GM19023 (cell line): ENCODE data around the gene ARHGEF33.
"Not testable (repeated sequence)": the region's sequence is repeated elsewhere in the genome, so short reads cannot be mapped to it uniquely, and the experiment has no call there.

Source experiments
- ATAC-seq: cut with Tn5 transposase; IDR thresholded peaks from one replicate; pipeline ENCODE4 v1.9.1; 2021; ENCODE audit warnings: mild to moderate bottlenecking, moderate library complexity; ENCODE audit not compliant: unreplicated experiment

ARHGEF33 gene

GRCh38 chr2:38909872-38910271 is 20.2 kb downstream of the ARHGEF33 start:
- ATAC-seq, result no peak

- ATAC-seq, result no peak
Measured at GRCh38 chr2:38911191-38911590, 21.5 kb downstream of the ARHGEF33 start.

- no peak for ATAC-seq
Measured at GRCh38 chr2:38912619-38913018, 22.9 kb downstream of the ARHGEF33 start.

GRCh38 chr2:38922389-38922788 is 32.7 kb downstream of the ARHGEF33 start:
- no peak for ATAC-seq

GRCh38 chr2:38922902-38923301 is 33.2 kb downstream of the ARHGEF33 start:
- ATAC-seq, result no peak

GRCh38 chr2:38925982-38926381 is 36.3 kb downstream of the ARHGEF33 start:
- no peak for ATAC-seq

- ATAC-seq, result no peak
Measured at GRCh38 chr2:38930600-38930999, 40.9 kb downstream of the ARHGEF33 start.

- ATAC-seq, result no peak
Measured at GRCh38 chr2:38932586-38932985, 42.9 kb downstream of the ARHGEF33 start.

- no peak for ATAC-seq
Measured at GRCh38 chr2:38933653-38934052, 44.0 kb downstream of the ARHGEF33 start.

GRCh38 chr2:38934742-38935141 is 45.1 kb downstream of the ARHGEF33 start:
- ATAC-seq, result no peak

- no peak for ATAC-seq
Measured at GRCh38 chr2:38935568-38936172, 46.0 kb downstream of the ARHGEF33 start.

GRCh38 chr2:38936516-38936915 is 46.8 kb downstream of the ARHGEF33 start:
- not testable (repeated sequence) for ATAC-seq

- no peak for ATAC-seq
Measured at GRCh38 chr2:38937548-38937947, 47.9 kb downstream of the ARHGEF33 start.

GRCh38 chr2:38940746-38941145 is 51.1 kb downstream of the ARHGEF33 start:
- ATAC-seq, result no peak

GRCh38 chr2:38943784-38944183 is 54.1 kb downstream of the ARHGEF33 start:
- no peak for ATAC-seq

- ATAC-seq, result no peak
Measured at GRCh38 chr2:38945372-38945771, 55.7 kb downstream of the ARHGEF33 start.

GRCh38 chr2:38945911-38946310 is 56.2 kb downstream of the ARHGEF33 start:
- ATAC-seq, result no peak

- peak; percentile 80 for ATAC-seq
Measured at GRCh38 chr2:38947241-38948239, 57.9 kb downstream of the ARHGEF33 start.

- no peak for ATAC-seq
Measured at GRCh38 chr2:38948387-38948882, 58.8 kb downstream of the ARHGEF33 start.

GRCh38 chr2:38948995-38949394 is 59.3 kb downstream of the ARHGEF33 start:
- ATAC-seq, result no peak

- no peak for ATAC-seq
Measured at GRCh38 chr2:38951766-38952165, 62.1 kb downstream of the ARHGEF33 start.

GRCh38 chr2:38957972-38958371 is 68.3 kb downstream of the ARHGEF33 start:
- ATAC-seq, result no peak
